ENCODE measurements around the gene PTCHD1.
A peak's percentile ranks its signal among the peaks of the same experiment; 100 is the strongest.

Gene PTCHD1

GRCh38 chrX:23334848-23335599, at the start of gene PTCHD1:
TSS of gene PTCHD1 (plus strand) at chrX:23334849. CDS start at chrX:23334876, 27 bp downstream.
- Histone ChIP-seq H3K9ac (ENCODE audit: low read length) (no peak within 1 kb of the TSS), H3K4me1 (ENCODE audit: control insufficient read depth, insufficient read depth, low read length) (no peaks in the 10 kb centered on the region), H3K4me3 (ENCODE audit: low read length) (no peak within 1 kb of the TSS), H3K36me3 (ENCODE audit: control insufficient read depth, insufficient read depth, low read length, severe bottlenecking) (no peaks in the 10 kb centered on the region), H3K9me3 (ENCODE audit: control insufficient read depth, low read length) (peaks cover 8% of the 10 kb centered on the region), H3K27me3 (replicated peaks; ENCODE audit: control insufficient read depth, insufficient read depth, low read length) (peaks cover 56% of the 10 kb centered on the region)
- no peak for DNase-seq (ENCODE audit: low read depth)

GRCh38 chrX:23286731-23287130, 47.9 kb upstream of the PTCHD1 start:
- Histone ChIP-seq H3K36me3 (ENCODE audit: control insufficient read depth, insufficient read depth, low read length, severe bottlenecking) (no peaks in the 10 kb centered on the region), H3K4me3 (ENCODE audit: low read length) (no peak overlapping the region), H3K9me3 (ENCODE audit: control insufficient read depth, low read length) (no peaks in the 10 kb centered on the region), H3K9ac (ENCODE audit: low read length) (no peak overlapping the region), H3K4me1 (ENCODE audit: control insufficient read depth, insufficient read depth, low read length) (no peaks in the 10 kb centered on the region), H3K27me3 (replicated peaks; ENCODE audit: control insufficient read depth, insufficient read depth, low read length) (no peaks in the 10 kb centered on the region)
- DNase-seq (ENCODE audit: low read depth), result no peak

- H3K36me3 ChIP-seq (ENCODE audit: control insufficient read depth, insufficient read depth, low read length, severe bottlenecking), result no peaks in the 10 kb centered on the region
- no peaks in the 10 kb centered on the region for H3K4me1 ChIP-seq (ENCODE audit: control insufficient read depth, insufficient read depth, low read length)
- H3K27me3 ChIP-seq (replicated peaks; ENCODE audit: control insufficient read depth, insufficient read depth, low read length), result no peaks in the 10 kb centered on the region
- DNase-seq (ENCODE audit: low read depth), result no peak
- no peak overlapping the region for H3K9ac ChIP-seq (ENCODE audit: low read length)
- no peak overlapping the region for H3K4me3 ChIP-seq (ENCODE audit: low read length)
- H3K9me3 ChIP-seq (ENCODE audit: control insufficient read depth, low read length), result no peaks in the 10 kb centered on the region
Observed at GRCh38 chrX:23287191-23287725, 47.4 kb upstream of the PTCHD1 start.

GRCh38 chrX:23292354-23292987, 42.2 kb upstream of the PTCHD1 start:
- H3K27me3 ChIP-seq (replicated peaks; ENCODE audit: control insufficient read depth, insufficient read depth, low read length), result peaks cover 2% of the 10 kb centered on the region
- no peak overlapping the region for H3K9ac ChIP-seq (ENCODE audit: low read length)
- no peaks in the 10 kb centered on the region for H3K4me1 ChIP-seq (ENCODE audit: control insufficient read depth, insufficient read depth, low read length)
- no peaks in the 10 kb centered on the region for H3K36me3 ChIP-seq (ENCODE audit: control insufficient read depth, insufficient read depth, low read length, severe bottlenecking)
- H3K9me3 ChIP-seq (ENCODE audit: control insufficient read depth, low read length), result no peaks in the 10 kb centered on the region
- no peak overlapping the region for H3K4me3 ChIP-seq (ENCODE audit: low read length)
- DNase-seq (ENCODE audit: low read depth), result no peak

GRCh38 chrX:23292988-23293651, 41.5 kb upstream of the PTCHD1 start:
- no peak for DNase-seq (ENCODE audit: low read depth)
- no peak overlapping the region for H3K4me3 ChIP-seq (ENCODE audit: low read length)

GRCh38 chrX:23304881-23305280, 29.8 kb upstream of the PTCHD1 start:
- no peaks in the 10 kb centered on the region for H3K4me1 ChIP-seq (ENCODE audit: control insufficient read depth, insufficient read depth, low read length)
- H3K27me3 ChIP-seq (replicated peaks; ENCODE audit: control insufficient read depth, insufficient read depth, low read length), result peaks cover 9% of the 10 kb centered on the region
- H3K9me3 ChIP-seq (ENCODE audit: control insufficient read depth, low read length), result no peaks in the 10 kb centered on the region
- no peaks in the 10 kb centered on the region for H3K36me3 ChIP-seq (ENCODE audit: control insufficient read depth, insufficient read depth, low read length, severe bottlenecking)
- DNase-seq (ENCODE audit: low read depth), result no peak
- H3K9ac ChIP-seq (ENCODE audit: low read length), result no peak overlapping the region
- H3K4me3 ChIP-seq (ENCODE audit: low read length), result no peak overlapping the region

More at GRCh38 chrX:23292988-23293651, 41.5 kb upstream of the PTCHD1 start:
- Histone ChIP-seq H3K36me3 (ENCODE audit: control insufficient read depth, insufficient read depth, low read length, severe bottlenecking) (no peaks in the 10 kb centered on the region), H3K4me1 (ENCODE audit: control insufficient read depth, insufficient read depth, low read length) (no peaks in the 10 kb centered on the region), H3K9me3 (ENCODE audit: control insufficient read depth, low read length) (no peaks in the 10 kb centered on the region), H3K27me3 (replicated peaks; ENCODE audit: control insufficient read depth, insufficient read depth, low read length) (peaks cover 2% of the 10 kb centered on the region), H3K9ac (ENCODE audit: low read length) (no peak overlapping the region)

- Histone ChIP-seq H3K9me3 (ENCODE audit: control insufficient read depth, low read length) (no peaks in the 10 kb centered on the region), H3K36me3 (ENCODE audit: control insufficient read depth, insufficient read depth, low read length, severe bottlenecking) (no peaks in the 10 kb centered on the region), H3K4me3 (ENCODE audit: low read length) (no peak overlapping the region), H3K27me3 (replicated peaks; ENCODE audit: control insufficient read depth, insufficient read depth, low read length) (peaks cover 28% of the 10 kb centered on the region), H3K4me1 (ENCODE audit: control insufficient read depth, insufficient read depth, low read length) (no peaks in the 10 kb centered on the region), H3K9ac (ENCODE audit: low read length) (no peak overlapping the region)
- no peak for DNase-seq (ENCODE audit: low read depth)
Observed at GRCh38 chrX:23311731-23312130, 22.9 kb upstream of the PTCHD1 start.

- Histone ChIP-seq H3K4me3 (ENCODE audit: low read length) (no peak overlapping the region), H3K9ac (ENCODE audit: low read length) (no peak overlapping the region), H3K9me3 (ENCODE audit: control insufficient read depth, low read length) (no peaks in the 10 kb centered on the region), H3K4me1 (ENCODE audit: control insufficient read depth, insufficient read depth, low read length) (no peaks in the 10 kb centered on the region), H3K27me3 (replicated peaks; ENCODE audit: control insufficient read depth, insufficient read depth, low read length) (peaks cover 28% of the 10 kb centered on the region), H3K36me3 (ENCODE audit: control insufficient read depth, insufficient read depth, low read length, severe bottlenecking) (no peaks in the 10 kb centered on the region)
- DNase-seq (ENCODE audit: low read depth), result no peak
Observed at GRCh38 chrX:23312136-23312535, 22.5 kb upstream of the PTCHD1 start.

- H3K27me3 ChIP-seq (replicated peaks; ENCODE audit: control insufficient read depth, insufficient read depth, low read length), result peaks cover 11% of the 10 kb centered on the region
- no peaks in the 10 kb centered on the region for H3K9me3 ChIP-seq (ENCODE audit: control insufficient read depth, low read length)
- peak; percentile 20 for DNase-seq (ENCODE audit: low read depth)
- no peak overlapping the region for H3K9ac ChIP-seq (ENCODE audit: low read length)
- no peak overlapping the region for H3K4me3 ChIP-seq (ENCODE audit: low read length)
- H3K36me3 ChIP-seq (ENCODE audit: control insufficient read depth, insufficient read depth, low read length, severe bottlenecking), result no peaks in the 10 kb centered on the region
- no peaks in the 10 kb centered on the region for H3K4me1 ChIP-seq (ENCODE audit: control insufficient read depth, insufficient read depth, low read length)
Observed at GRCh38 chrX:23317799-23318724, 16.6 kb upstream of the PTCHD1 start.

- Histone ChIP-seq H3K9ac (ENCODE audit: low read length) (no peak overlapping the region), H3K27me3 (replicated peaks; ENCODE audit: control insufficient read depth, insufficient read depth, low read length) (peaks cover 51% of the 10 kb centered on the region), H3K36me3 (ENCODE audit: control insufficient read depth, insufficient read depth, low read length, severe bottlenecking) (no peaks in the 10 kb centered on the region), H3K9me3 (ENCODE audit: control insufficient read depth, low read length) (peaks cover 4% of the 10 kb centered on the region), H3K4me3 (ENCODE audit: low read length) (no peak overlapping the region), H3K4me1 (ENCODE audit: control insufficient read depth, insufficient read depth, low read length) (no peaks in the 10 kb centered on the region)
- DNase-seq (ENCODE audit: low read depth), result no peak
Observed at GRCh38 chrX:23327104-23327503, 7.5 kb upstream of the PTCHD1 start.

Measured in adipocyte (in vitro differentiated cells).